ENCODE results near the gene WDR64.

WDR64 gene

DNA sequence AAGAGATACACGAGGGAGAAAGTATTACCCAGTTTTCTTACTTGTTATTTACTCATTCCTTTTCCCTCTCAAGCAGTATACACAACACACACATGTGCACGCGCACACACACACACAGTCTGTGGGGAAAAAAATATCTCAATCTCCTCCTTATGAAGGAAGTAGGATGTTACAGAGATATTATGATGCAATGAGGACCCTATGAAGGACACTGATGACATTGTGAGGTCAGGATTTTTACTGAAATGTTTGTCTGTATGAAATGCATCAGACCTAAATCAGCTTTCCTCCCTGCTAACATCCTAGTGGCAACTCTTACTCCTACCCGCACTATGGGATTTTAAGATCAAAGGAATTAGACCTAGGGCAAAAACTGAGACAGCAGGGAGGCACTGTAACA is at the start of gene WDR64:
Gene WDR64, plus strand, starts transcription at position 270 of the 400 bp plus-strand sequence. CDS start 204 bp downstream, outside the sequence.
- no peak for DNase-seq (ENCODE audit: extremely low read depth in 1 of 2, low read depth in 1 of 2)

DNA sequence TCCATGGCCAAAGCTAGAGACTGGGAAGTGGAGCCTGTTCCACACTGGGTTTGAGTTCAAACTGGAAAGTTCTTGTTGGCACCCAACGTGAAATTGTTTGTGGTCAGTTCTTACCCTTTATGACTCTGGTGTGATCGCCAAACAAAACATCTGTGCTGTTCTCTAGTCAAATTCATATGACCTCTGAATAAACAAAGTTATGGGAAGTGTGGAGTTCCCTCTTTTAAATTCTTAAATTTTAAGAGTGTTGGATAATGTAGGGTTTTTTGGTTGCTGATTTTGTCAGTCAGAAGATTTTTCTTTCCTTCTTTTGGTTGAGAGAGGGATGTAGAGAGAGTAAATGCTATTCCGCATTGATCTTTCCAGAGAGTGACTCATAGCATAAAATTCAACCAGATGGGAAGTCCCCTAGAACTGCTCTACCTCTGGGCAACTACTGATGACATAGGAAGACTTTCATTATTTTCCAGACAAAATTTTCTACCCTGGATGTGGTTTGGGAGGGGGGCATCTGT is 48.3 kb upstream of the WDR64 start:
- DNase-seq (ENCODE audit: extremely low read depth in 1 of 2, low read depth in 1 of 2), result no peak

DNA sequence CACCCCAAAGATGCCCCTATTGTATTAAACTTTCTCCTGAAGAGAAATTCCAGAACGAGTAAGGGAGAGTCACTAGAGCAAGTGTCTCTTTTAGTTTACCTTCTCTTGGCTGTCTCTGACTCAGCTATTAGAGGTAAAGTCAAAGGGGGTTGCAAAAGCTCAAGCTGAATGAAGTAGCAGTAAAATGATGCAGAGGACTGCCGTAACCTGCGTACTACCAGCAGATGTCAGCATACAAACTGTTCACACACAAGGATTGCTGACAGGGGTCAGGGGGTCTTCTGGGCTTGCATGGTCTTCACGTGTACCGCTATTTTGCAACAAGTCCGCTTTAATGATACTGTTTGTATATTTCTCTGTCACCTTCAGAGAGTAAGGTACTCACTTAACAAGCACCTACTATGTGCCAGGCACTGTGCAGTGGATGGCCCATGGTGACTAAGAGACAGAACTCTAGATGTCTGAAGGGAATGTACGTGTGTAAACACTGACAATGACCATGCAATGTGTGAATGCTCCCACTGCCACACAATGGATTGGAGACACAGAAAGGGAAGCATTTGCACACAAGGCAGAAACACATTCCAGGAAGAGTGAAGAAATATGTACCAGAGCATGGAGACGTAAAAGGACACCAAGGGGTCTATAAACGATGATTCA is 46.8 kb upstream of the WDR64 start:
- DNase-seq (ENCODE audit: extremely low read depth in 1 of 2, low read depth in 1 of 2), result no peak

DNA sequence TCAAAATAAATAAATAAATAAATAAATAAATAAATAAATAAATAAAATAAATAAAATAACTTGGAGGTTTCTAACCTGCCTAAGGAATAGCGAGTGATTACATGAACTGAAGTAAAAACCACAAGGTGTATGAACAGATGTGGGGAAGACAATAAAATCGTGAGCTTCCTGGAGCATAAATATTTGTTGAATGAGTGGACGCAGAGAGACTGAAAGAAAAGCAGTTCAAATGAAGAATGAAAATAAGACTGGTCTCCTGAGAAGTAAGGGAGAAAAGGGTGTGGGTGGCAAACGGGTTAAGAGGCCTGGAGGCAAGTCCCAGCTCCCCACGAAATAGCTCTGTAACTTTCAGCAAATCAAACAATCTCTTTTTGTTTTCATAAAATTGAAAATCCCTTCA is 45.5 kb upstream of the WDR64 start:
- no peak for DNase-seq (ENCODE audit: extremely low read depth in 1 of 2, low read depth in 1 of 2)

DNA sequence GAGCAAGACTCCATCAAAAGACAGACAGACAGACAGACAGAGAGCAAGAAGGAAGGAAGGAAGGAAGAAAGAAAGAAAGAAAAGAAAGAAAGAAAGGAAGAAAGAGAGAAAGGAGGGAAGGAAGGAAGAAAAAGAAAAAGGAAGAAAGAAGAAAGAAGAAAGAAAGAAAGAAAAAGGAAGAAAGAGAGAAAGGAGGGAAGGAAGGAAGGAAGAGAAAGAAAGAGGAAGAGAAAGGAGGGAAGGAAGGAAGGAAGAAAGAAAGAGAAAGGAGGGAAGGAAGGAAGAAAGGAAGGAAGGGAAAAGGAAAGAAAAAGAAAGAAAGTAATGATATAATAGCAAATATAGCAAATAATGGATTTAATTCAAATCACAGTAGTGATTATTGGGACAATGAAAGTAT is 44.6 kb upstream of the WDR64 start:
- DNase-seq (ENCODE audit: extremely low read depth in 1 of 2, low read depth in 1 of 2), result no peak

DNA sequence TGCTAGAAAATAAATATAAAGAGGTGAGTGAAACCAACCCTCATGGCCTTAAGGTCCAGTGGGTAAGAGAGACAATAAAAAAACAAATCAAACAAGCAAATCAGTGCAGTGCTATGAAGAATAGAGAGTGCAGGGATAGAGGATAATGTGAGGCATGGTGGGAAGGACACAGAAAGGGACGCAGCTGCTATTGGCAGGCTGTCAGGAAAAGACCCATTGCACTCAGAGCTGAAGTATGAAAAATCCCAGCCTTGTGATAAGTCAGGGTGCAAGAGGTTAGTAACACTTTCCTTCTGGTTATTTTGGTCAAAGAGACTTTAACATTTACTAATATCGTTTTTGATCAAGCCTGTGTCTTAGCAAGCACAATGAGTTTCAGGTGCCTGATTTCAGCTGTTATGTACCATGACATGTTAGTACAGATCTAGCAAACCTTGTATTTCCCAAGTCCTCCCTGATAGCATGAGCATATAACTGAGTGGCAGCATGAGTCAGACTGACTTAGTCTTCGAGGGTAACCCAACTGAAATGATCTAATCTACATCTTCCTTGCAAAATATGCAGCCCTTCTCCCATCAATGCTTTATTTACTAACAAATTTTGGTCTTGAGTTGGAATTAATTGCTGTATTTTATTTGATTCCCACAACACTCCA is 43.6 kb upstream of the WDR64 start:
- DNase-seq (ENCODE audit: extremely low read depth in 1 of 2, low read depth in 1 of 2), result no peak

DNA sequence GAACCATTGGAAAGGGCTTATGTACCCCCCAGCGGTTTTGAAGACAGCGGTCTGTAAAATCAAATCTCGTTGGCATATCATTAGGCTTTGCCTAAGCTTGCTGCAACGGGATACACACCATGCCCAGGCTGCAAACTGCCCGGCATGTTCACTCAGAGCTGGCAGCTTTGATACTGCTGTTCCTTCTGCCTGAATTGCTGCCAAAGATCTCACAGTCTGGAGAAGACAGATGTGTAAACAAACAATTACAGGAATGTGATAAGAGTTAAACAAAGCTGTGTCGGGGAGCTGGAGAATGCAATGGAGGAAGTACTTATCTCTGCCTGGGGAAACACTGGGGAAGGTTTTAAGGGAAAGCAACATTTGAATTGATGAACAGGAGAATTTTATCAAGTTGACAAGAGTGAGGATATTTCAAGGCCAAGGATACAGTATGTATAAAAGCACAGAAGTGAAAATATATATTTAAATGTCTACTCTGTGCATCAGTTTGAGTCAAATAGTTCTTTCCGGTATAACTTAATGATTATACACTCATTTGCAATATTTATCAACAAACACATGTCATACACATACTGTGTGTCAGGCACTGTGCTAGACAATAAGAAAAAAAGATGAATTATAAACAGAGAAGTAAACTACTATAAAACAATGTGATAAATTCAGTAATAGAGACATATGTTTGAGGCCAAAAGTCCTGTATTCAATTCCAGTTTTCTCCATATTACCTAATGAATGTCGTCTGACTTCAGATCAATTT is 41.8 kb upstream of the WDR64 start:
- no peak for DNase-seq (ENCODE audit: extremely low read depth in 1 of 2, low read depth in 1 of 2)

DNA sequence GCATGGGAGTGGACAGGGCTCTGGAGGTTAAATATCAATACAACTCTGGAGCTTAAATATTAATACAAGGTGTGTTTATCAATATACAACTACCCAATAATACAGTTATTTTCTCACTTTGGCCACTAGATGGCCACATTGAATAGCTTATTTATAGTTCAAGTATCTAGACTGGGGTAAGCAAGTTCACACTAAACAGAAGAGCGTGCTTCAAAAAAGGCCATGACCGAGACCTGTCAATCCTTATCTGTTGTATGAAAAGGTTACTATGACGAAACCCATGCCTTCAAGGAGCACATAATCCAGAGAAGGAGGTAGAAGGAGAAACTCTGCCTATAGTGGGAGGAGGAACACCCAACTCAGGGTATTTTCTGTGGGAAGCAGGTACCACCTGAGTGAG is 41.0 kb upstream of the WDR64 start:
- no peak for DNase-seq (ENCODE audit: extremely low read depth in 1 of 2, low read depth in 1 of 2)

DNA sequence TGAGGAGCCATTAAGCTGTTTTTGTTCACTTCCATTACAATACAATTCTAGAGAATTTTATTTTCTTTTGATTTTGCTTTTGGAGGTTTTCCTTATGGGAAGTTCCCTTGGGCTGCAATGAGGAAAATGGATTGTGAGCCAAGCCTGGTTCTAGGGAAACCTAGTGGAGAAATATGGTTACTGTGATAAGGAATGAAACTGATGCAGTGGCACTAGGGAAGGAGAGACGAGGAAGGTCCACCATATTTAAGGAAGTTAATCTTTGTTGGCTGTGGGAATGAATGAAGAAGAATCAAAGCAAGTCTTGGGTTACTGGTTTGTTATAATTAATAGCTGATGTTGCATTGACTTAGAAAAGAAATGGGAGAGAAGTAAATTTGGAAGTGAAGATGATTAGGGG is 40.3 kb upstream of the WDR64 start:
- no peak for DNase-seq (ENCODE audit: extremely low read depth in 1 of 2, low read depth in 1 of 2)

DNA sequence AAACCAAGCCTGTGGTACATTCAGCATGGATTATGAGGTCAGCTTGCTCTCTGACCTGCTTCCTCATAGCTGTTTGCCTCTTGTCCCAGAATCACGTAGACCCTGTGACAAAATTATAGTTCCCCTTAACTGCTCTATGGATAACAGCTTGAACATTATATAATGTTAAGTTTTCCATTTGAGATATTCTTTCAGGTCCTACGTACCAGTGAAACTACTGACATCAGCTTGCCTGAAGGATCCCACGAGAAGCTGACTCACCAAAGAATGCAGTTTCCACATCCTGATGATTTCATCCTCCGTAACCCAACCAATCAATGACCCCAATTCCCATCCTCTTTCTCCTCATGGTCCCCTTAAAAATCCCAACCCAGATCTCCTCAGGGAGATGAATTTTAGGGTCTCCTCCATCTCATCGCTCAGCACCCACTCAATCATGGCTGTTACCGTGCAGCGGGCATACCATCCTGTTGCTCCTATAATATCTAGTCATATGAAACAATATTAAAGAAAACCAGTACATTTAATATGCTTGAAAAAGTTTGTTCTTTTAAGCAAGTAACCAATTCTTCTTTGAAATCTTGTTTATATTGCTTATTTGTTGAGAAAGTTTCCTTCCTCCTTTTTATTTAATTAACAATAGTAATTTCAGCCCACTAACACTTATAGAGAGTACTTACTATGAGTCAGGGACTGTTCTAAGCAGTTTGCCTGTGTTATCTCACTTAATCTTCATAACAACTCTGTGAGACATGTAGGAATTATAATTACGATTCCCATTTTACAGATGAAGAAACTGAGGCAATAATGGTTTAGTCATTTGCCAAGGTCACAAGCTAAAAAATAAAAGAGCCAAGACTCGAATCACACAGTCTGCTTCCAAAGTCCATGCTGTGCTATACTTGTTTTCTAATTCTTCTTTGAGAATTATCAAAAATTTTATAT is 39.3 kb upstream of the WDR64 start:
- DNase-seq (ENCODE audit: extremely low read depth in 1 of 2, low read depth in 1 of 2), result no peak

DNA sequence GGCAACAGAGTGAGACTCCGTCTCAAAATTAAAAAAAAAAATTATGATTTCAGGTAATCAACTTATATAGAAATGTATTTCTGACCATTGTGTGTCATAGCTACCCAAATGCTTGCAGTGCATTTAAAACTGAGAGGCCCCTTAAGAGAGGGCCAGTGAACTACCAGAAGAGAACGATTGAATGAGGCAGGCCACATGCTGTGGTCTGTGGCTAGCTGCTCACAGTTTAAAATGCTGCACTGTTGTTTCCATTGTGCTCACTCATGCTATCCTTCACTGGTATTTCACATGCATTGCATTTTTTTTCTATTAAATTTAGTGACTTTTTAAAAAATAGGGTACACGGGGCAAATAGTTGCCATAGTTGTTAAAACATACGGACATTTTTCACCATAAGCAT is 37.9 kb upstream of the WDR64 start:
- DNase-seq (ENCODE audit: extremely low read depth in 1 of 2, low read depth in 1 of 2), result peak in 1 of 2 donors; percentile 22

DNA sequence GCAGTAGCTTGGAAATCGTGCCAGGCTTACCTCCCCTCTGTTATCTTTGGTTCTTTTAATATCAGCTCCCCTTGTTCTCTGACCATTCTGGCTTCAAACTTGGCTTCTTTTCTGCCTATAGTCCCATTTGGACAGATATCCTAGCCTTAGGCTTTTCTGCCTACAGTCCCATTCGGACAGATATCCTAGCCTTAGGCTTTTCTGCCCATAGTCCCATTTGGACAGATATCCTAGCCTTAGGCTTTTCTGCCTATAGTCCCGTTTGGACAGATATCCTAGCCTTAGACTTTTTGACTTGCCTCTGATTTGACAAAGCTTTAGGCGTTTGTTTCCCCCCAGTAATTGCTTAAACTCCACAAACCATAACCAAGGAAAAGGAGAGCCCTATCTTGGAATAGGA is 37.5 kb upstream of the WDR64 start:
- no peak for DNase-seq (ENCODE audit: extremely low read depth in 1 of 2, low read depth in 1 of 2)

DNA sequence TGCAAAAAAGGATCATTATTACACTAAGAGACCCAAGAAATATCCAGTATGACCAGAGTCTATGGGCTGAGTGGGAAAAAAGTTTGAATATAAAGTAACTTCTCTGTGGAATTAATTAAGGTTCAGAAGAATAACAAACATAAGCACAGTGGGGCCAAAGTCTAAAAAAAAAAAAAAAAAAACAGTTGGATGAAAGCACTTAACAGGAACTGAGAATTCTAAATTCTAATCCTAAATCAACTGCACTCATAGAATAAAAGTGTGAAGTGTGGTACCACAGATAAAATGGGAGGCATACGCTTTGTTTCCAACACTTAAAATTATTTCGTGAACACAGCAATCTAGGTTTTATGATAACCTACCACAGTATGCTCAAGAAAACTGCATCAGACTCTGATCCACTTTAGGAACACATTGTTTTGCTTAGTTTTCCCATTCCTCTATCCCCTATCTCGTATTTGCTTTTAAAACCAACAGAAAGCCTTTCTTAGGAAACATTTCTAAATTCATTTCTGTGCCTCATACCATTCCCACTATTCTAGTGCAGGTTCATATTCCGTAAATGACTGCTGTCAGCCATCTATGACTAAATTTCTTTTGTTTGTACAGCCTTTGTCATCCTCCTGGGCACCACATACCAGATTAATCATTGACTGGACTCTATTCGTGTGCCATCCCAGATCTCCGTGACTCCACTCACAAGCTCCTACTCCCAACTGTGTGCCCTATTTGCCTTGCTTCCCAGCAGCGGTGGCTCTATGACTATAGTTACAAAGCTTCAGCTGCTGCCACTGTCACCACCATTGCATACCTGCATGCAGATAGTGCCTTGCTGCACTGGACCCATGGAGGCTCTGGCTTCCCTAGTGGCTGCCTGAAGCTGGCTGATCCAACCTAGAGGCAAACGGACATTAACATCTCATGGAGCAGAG is 36.8 kb upstream of the WDR64 start:
- no peak for DNase-seq (ENCODE audit: extremely low read depth in 1 of 2, low read depth in 1 of 2)

DNA sequence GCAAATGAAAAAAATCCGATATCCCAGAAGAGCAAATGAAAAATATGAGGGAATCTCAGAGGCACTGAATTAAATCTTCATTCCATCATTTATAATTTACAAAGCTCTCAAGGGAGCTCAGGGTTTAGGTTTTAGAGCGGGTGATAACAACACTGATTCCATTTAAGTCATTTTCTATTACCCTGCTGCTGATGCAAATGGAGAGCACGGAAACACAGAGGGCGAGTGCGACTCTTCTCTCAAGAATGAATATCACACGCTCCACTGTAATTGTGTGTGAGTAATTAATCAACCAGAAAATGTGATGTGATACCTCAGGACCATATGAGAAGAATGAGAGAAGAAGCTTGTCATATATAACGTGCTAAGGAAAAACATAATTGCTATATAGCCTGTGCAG is 34.7 kb upstream of the WDR64 start:
- no peak for DNase-seq (ENCODE audit: extremely low read depth in 1 of 2, low read depth in 1 of 2)

DNA sequence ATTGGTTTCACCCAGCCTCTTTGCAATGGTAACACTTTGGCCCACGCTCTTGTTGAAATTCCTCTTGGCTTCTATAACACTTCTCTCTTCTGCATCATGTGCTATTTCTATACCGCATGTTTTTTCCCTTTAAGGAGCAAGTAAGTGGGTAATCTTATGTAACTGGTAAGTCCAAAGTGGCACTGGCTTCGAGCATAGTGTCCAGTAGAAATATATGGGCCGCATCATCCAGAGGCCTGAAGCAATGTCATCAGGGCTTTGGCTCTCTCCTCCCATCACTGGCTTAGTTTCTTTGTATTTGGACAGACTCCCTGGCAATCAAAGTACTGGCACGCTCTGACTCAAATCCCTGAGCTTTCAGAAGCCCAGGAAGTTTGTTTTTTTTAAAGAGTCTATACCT is 29.4 kb upstream of the WDR64 start:
- DNase-seq (ENCODE audit: extremely low read depth in 1 of 2, low read depth in 1 of 2), result no peak

DNA sequence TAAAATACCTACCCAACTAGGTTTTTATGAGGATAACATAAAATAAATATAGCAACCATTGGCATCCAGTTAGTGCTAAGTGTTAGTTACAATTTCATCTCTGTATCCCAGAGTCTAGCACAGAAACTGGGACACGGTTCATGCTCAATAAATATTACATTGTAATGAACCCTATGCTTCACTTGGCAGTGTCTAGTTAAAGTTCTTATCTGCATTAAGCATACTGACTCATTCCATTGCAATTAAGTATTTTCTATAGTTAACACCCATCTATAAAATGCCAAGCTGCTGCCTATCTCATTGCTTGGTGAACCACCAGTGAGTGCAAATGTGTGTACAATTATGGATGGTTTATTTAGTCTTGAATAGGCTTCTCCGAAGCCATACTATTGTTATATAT is 27.1 kb upstream of the WDR64 start:
- no peak for DNase-seq (ENCODE audit: extremely low read depth in 1 of 2, low read depth in 1 of 2)

DNA sequence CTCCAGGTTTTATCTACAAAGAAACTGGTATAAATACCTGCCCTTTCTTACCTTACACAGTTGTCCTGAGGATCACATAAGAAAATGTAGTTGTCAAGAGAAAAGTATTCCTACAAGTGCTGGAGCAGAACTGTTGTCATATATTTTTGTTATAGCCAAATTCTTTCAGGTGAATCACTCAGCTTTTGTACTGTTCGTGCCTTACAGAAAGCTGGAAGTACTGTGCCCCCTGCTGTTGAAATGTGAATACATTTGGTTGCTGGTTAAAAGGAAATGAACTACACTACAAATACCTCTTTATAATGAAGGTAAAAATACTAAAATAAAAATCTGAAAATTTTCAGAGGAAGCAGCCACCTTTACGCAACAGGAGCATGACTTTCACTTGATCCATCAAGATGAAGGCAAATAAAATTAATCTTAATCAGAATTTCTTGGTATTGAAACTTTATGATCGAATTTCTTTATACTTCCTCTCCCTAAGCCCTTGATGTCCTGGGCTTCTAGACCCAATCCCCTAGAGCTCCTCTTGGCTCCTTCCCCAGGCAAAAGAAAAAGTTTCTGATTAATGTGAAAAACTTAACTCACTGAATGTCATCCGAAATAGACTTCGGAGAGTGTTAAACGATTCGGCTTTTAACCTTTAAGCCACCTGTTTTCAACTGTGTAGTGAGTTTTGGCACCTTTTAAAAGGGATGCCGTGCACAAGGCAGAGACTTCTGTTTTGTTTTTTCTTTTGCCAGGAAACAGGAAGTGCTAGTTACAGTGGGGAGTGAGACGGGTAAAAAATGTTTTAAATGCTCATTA is 24.4 kb upstream of the WDR64 start:
- DNase-seq (ENCODE audit: extremely low read depth in 1 of 2, low read depth in 1 of 2), result no peak

DNA sequence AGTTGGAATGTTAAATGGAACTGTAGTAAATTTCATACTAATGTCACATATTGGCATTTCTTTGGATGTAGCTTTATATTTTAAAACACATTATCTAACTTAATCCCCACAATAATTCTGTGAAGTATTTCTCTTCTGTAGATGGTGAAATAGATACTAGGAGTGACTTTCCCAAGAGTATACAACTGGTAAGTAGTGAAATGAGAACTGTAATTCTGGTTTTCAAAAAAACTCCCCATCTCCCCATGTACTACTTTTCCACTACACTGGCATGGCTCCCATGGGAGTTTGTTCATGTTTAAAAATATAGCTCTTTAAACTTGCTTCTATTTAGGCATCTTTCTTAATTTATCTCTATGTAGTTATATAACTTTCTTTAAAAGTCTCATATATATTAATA is 22.1 kb upstream of the WDR64 start:
- DNase-seq (ENCODE audit: extremely low read depth in 1 of 2, low read depth in 1 of 2), result no peak

DNA sequence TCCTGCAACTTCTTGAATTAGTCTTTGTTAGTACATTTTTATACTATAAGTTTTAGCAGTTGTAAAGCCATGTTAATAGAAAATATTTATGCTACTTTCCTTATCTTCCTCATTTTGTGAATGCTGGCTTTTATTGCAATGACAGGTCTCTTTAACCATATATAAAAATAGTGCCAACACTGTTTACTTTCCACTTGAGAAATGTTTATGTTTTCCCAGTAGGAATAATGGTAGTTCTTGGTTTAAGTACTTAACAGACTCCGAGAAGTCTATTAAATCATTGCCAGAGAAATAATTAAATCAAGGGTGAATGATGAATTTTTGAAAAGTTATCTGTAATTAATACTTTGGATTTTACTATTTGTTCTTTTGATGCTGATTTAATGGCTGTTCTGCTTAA is 21.6 kb upstream of the WDR64 start:
- DNase-seq (ENCODE audit: extremely low read depth in 1 of 2, low read depth in 1 of 2), result no peak
